AG04450 (cell line): Measurements from ENCODE around the gene SULT1A1. TPM values are rescaled to one million over a fixed set of nuclear protein-coding genes. Genes with fewer than 3 reads are reported as not detected.
"Not testable (repeated sequence)": the region's sequence is repeated elsewhere in the genome, so short reads cannot be mapped to it uniquely, and the experiment has no call there.

ENCODE experiments used
- CTCF ChIA-PET: fragments of 300-600, 350-600 bp; formaldehyde crosslinking; extraction: SDS; loops from one replicate; lab custom pipeline; 2022; ENCODE audit warnings: antibody characterized with exemption, inconsistent platforms; lab: Charles Lee
- POLR2A ChIA-PET: fragments of 350-600 bp; formaldehyde crosslinking; extraction: SDS; loops from one replicate; lab custom pipeline; 2021; ENCODE audit warnings: antibody characterized with exemption, inconsistent platforms; lab: Yijun Ruan, JAX
- DNase-seq: peaks from one replicate; pipeline ENCODE4 v3.0.0-alpha.2; 2011; ENCODE audit warnings: low read depth, low spot score
- H3K27ac ChIP-seq: one replicate; pipeline ENCODE4 v1.5.1; 2012; ENCODE audit warnings: low read depth, low read length, control low read depth
- H3K27me3 ChIP-seq: one replicate; pipeline ENCODE4 v1.6.0; 2012; ENCODE audit warnings: low read length; ENCODE audit not compliant: control insufficient read depth, insufficient read depth
- H3K4me3 ChIP-seq: 2 replicates; pipeline ENCODE4 v1.5.1; 2011; ENCODE audit warnings: mild to moderate bottlenecking, low read depth, low read length, control low read depth
- H3K9me3 ChIP-seq: 2 replicates; pipeline ENCODE4 v1.5.1; 2012; ENCODE audit warnings: low read length; ENCODE audit not compliant: control insufficient read depth, insufficient read depth
- polyA plus RNA-seq: library from polyadenylated mRNA; depleted of rRNA; stranded (reverse); fragments of >200 nt; gene quantifications from 2 replicates; pipeline ENCODE4 v1.2.3, GENCODE V29; 2011
- TF ChIP-seq, protein P1 (sequence below): IDR thresholded peaks from 2 replicates; pipeline ENCODE4 v1.5.1; 2011; ENCODE audit warnings: low read depth, low read length, control low read depth, inconsistent platforms

SULT1A1 gene
- polyA plus RNA-seq, 1 experiment: 1.6 TPM

DNA sequence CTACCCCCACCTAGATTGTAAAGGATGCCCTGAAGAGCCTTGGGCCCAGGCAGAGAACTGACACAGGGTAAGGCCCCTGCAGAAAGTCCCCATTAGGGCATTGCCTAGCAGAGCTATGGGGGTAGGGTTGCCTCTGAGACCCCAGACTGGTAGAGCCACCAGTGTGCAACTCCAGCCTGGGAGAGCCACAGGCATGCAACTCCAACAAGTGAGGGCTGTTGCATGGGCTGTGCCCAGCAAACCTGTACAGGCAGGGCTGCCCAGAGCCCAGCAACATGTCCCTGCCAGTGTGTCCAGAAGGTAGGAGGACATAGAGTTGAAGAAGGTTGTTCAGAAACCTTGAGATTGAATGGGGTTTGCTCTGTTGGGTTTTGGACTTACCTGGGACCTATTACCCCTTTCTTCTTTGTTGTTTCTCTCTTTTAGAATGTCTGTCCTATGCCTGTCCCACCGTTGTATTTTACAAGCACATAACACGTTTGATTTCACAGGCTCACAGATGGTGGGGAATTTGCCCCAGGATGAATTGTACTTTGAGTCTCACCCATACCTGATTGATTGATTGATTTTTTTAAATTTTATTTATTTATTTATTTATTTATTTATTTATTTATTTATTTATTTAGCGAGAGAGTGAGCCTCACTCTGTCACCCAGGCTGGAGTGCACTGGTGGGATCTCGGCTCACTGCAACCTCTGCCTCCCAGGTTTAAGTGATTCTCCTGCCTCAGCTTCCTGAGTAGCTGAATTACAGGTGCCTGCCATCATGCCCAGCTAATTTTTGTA, 39.7 kb downstream of the SULT1A1 start:
- POLR2A ChIA-PET: no interaction called here
- no peak for DNase-seq
- Histone ChIP-seq H3K4me3 (no peak overlapping the region), H3K27me3 (no peaks in the 10 kb centered on the region), H3K27ac (no peak overlapping the region), H3K9me3 (peaks cover 12% of the 10 kb centered on the region)
- TF ChIP-seq, protein P1, sequence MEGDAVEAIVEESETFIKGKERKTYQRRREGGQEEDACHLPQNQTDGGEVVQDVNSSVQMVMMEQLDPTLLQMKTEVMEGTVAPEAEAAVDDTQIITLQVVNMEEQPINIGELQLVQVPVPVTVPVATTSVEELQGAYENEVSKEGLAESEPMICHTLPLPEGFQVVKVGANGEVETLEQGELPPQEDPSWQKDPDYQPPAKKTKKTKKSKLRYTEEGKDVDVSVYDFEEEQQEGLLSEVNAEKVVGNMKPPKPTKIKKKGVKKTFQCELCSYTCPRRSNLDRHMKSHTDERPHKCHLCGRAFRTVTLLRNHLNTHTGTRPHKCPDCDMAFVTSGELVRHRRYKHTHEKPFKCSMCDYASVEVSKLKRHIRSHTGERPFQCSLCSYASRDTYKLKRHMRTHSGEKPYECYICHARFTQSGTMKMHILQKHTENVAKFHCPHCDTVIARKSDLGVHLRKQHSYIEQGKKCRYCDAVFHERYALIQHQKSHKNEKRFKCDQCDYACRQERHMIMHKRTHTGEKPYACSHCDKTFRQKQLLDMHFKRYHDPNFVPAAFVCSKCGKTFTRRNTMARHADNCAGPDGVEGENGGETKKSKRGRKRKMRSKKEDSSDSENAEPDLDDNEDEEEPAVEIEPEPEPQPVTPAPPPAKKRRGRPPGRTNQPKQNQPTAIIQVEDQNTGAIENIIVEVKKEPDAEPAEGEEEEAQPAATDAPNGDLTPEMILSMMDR: no peak
- CTCF ChIA-PET: no interaction called here

DNA sequence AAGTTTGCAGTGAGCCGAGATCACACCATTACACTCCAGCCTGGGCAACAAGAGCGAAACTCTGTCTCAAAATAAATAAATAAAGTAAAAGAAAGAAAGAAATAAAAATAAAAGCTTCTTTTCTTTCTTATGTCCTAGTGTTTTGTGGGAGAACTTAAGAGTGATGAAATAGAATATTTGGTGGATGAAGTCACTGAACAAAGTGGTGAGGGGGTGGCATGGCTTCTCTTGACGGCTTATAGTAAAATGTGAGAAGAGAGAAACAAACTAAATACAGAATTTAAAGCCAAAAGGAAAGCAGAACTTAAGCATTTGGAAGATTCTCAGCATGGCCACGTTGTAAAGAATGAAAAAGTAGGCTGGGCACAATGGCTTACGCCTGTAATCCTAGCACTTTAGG, 40.8 kb downstream of the SULT1A1 start:
- Histone ChIP-seq H3K4me3 (no peak overlapping the region), H3K9me3 (peaks cover 12% of the 10 kb centered on the region), H3K27ac (no peak overlapping the region), H3K27me3 (no peaks in the 10 kb centered on the region)
- ChIA-PET POLR2A (no interaction called here), CTCF (no interaction called here)
- TF ChIP-seq, protein P1: no peak
- DNase-seq: peak; percentile 26

DNA sequence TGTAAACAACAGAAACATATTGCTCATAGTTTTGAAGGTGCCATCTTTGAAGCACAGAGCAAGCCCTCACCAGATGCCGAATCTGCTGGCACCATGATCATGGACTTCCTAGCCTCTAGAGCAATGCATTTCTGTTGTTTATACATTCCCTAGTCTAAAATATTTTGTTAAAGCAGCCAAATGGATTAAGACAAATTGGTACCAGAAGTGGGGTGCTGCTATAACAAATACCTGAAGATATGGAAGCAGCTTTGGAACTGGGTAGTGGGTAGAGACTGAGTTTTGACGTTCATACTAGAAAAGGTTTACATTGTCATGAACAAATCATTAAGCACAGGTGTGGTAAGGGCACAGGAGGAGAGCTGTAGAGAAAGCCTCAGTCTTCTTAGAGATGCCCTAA, 42.6 kb downstream of the SULT1A1 start:
- no peak for DNase-seq
- no peak overlapping the region for H3K4me3 ChIP-seq
- H3K27me3 ChIP-seq: no peaks in the 10 kb centered on the region
- no peak overlapping the region for H3K27ac ChIP-seq
- TF ChIP-seq, protein P1: no peak
- CTCF ChIA-PET: interaction anchor here (1.1 kb wide), 1 partner anchor 10 kb away, joined by 3 read pairs; no protein-coding TSS in a partner anchor
- H3K9me3 ChIP-seq: peaks cover 12% of the 10 kb centered on the region
- POLR2A ChIA-PET: no interaction called here

DNA sequence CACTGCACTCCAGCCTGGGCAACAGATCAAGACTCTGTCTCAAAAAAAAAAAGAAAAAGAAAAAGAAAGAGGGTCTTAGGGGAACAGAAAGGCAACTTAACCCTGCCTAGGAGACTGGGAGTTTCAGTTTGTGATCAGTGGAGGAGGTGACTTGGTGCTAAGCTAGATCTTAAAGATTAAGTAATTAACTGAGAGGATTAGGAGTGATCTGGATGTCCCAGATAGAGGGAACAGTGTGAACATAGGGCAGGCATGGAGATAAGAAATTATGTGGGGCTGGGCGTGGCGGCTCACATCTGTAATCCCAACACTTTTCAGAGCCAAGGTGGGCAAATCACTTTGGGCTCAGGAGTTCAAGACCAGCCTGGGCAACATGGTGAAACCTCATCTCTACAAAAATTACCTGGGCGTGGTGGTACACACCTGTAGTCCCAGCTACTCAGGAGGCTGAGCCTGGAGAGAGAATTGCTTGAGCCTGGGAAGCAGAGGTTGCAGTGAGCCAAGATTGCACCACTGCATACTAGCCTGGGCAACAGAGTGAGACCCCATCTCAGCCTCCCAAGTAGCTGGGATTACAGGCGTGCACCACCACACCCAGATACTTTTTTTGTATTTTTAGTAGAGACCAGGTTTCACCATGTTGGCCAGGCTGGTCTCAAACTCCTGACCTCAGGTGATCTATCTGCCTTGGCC, 43.5 kb downstream of the SULT1A1 start:
- H3K27ac ChIP-seq, POLR2A ChIA-PET, H3K4me3 ChIP-seq, H3K27me3 ChIP-seq, DNase-seq: not testable (repeated sequence)
- CTCF ChIA-PET: interaction anchor here (1.1 kb wide), 1 partner anchor 9 kb away, joined by 3 read pairs; no protein-coding TSS in a partner anchor
- peaks cover 12% of the 10 kb centered on the region for H3K9me3 ChIP-seq

DNA sequence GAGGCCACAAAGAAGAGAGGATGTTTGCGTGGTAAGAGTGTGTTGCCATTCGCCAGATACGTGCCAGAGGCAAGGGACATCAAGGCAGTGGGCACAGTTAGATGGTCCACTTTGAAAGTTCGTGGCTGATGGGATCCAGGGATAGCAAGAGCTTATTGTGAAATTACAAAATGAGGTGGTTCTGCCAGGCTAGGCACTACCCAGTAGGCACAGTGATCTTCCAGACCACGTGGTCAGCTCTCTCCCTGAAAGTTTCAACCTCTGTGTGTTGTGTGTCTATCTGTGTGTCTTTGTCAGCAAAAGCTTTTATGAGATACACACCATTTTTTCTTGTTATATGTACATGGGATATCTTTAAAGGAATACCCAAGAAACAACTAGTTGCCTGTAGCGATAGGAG, 46.6 kb downstream of the SULT1A1 start:
- Histone ChIP-seq H3K9me3 (peaks cover 8% of the 10 kb centered on the region), H3K27ac (no peak overlapping the region), H3K27me3 (no peaks in the 10 kb centered on the region), H3K4me3 (no peak overlapping the region)
- POLR2A ChIA-PET: no interaction called here
- TF ChIP-seq, protein P1: no peak
- CTCF ChIA-PET: no interaction called here
- no peak for DNase-seq
